Cardiac muscle cell (in vitro differentiated cells and primary cell): Measurements from ENCODE around the gene DPT. TPM values are rescaled to one million over a fixed set of nuclear protein-coding genes. Genes with fewer than 3 reads are reported as not detected.

Experiments
- DNase-seq, 2 donors: peaks; one replicate each; pipeline versions ENCODE4 v3.0.0 to v3.0.0-alpha.2; 2010 to 2017; ENCODE audit warnings: low read depth in 1 of 2, low spot score in 1 of 2
- H3K27ac ChIP-seq: fragments of 200-600 bp; sonication (generic); 2 replicates; pipeline ENCODE4 v1.5.1; 2016
- H3K27me3 ChIP-seq: fragments of 200-600 bp; sonication (generic); 2 replicates; pipeline ENCODE4 v1.6.0; 2016; ENCODE audit warnings: control low read depth
- H3K36me3 ChIP-seq: fragments of 200-600 bp; sonication (generic); 2 replicates; pipeline ENCODE4 v1.5.1; 2016; ENCODE audit warnings: control low read depth
- H3K4me1 ChIP-seq: fragments of 200-600 bp; sonication (generic); 2 replicates; pipeline ENCODE4 v1.8.1; 2017; ENCODE audit warnings: low read depth, mild to moderate bottlenecking, mixed run types
- H3K4me3 ChIP-seq: fragments of 200-600 bp; sonication (generic); 2 replicates; pipeline ENCODE4 v1.5.1; 2016; ENCODE audit warnings: mild to moderate bottlenecking
- H3K9me3 ChIP-seq: fragments of 200-600 bp; sonication (generic); 2 replicates; pipeline ENCODE4 v1.5.1; 2017; ENCODE audit warnings: low read depth, mild to moderate bottlenecking, control low read depth
- CTCF ChIP-seq: IDR thresholded peaks from 2 replicates; pipeline ENCODE4 v1.5.1; 2012; ENCODE audit warnings: low read depth, mild to moderate bottlenecking, low read length
- polyA plus RNA-seq: library from polyadenylated mRNA; unstranded; fragments of >200 nt; fragmentation: Nextera tagmentation; extraction: Ambion mirVana; gene quantifications from 2 replicates; pipeline ENCODE4 v1.2.1, GENCODE V29; 2016
- total RNA-seq: library from RNA; depleted of rRNA; stranded (reverse); fragments of >200 nt; gene quantifications from 2 replicates; pipeline ENCODE4 v1.2.3, GENCODE V29; 2016

Gene DPT
- total and polyA plus RNA-seq, 2 experiments from 2014 or later, result not detected

- Histone ChIP-seq H3K4me3 (no peak overlapping the region), H3K4me1 (peaks cover 4% of the 10 kb centered on the region), H3K9me3 (no peaks in the 10 kb centered on the region), H3K27ac (no peak overlapping the region), H3K36me3 (no peaks in the 10 kb centered on the region), H3K27me3 (no peaks in the 10 kb centered on the region)
- DNase-seq, result no peak
- no peak for TF ChIP-seq CTCF
Observed at GRCh38 chr1:168691541-168691940, 37.5 kb downstream of the DPT start.

GRCh38 chr1:168689726-168690602 is 39.0 kb downstream of the DPT start:
- Histone ChIP-seq H3K4me1 (peaks cover 4% of the 10 kb centered on the region), H3K36me3 (no peaks in the 10 kb centered on the region), H3K27ac (no peak overlapping the region), H3K9me3 (no peaks in the 10 kb centered on the region), H3K27me3 (no peaks in the 10 kb centered on the region), H3K4me3 (no peak overlapping the region)
- TF ChIP-seq CTCF, result no peak
- peak in 1 of 2 donors; percentile 34 for DNase-seq

GRCh38 chr1:168689327-168689657 is 39.7 kb downstream of the DPT start:
- no peak for TF ChIP-seq CTCF
- Histone ChIP-seq H3K36me3 (no peaks in the 10 kb centered on the region), H3K27me3 (no peaks in the 10 kb centered on the region), H3K4me1 (peaks cover 4% of the 10 kb centered on the region), H3K27ac (no peak overlapping the region), H3K4me3 (no peak overlapping the region), H3K9me3 (no peaks in the 10 kb centered on the region)
- no peak for DNase-seq

- no peak overlapping the region for H3K4me3 ChIP-seq
- no peak overlapping the region for H3K27ac ChIP-seq
- no peaks in the 10 kb centered on the region for H3K27me3 ChIP-seq
- H3K9me3 ChIP-seq, result no peaks in the 10 kb centered on the region
- no peak for TF ChIP-seq CTCF
- DNase-seq, result no peak
- H3K36me3 ChIP-seq, result no peaks in the 10 kb centered on the region
- peaks cover 4% of the 10 kb centered on the region for H3K4me1 ChIP-seq
Observed at GRCh38 chr1:168688644-168689326, 40.2 kb downstream of the DPT start.

GRCh38 chr1:168687816-168688215 is 41.2 kb downstream of the DPT start:
- TF ChIP-seq CTCF, result peak; percentile 21
- no peaks in the 10 kb centered on the region for H3K36me3 ChIP-seq
- no peak overlapping the region for H3K4me3 ChIP-seq
- no peak overlapping the region for H3K27ac ChIP-seq
- no peaks in the 10 kb centered on the region for H3K9me3 ChIP-seq
- H3K4me1 ChIP-seq, result peaks cover 4% of the 10 kb centered on the region
- peak; percentile 21 to 29 for DNase-seq
- H3K27me3 ChIP-seq, result no peaks in the 10 kb centered on the region
